ENCODE data around the gene POLR1A. TPM values are rescaled to one million over a fixed set of nuclear protein-coding genes. Genes with fewer than 3 reads are reported as not detected.

POLR1A gene
- 19.0 and 19.1 TPM in 2 replicates for total RNA-seq
- polyA plus RNA-seq: 6.3 and 7.8 TPM in 2 replicates

- Histone ChIP-seq H3K27ac (peak within 1 kb of the TSS; percentile 79), H3K79me2 (peaks cover 86% of the 10 kb centered on the region), H2AFZ (peak within 1 kb of the TSS; percentile 64)
Observed at GRCh38 chr2:86105252-86105968, at the start of gene POLR1A. POLR1A (minus strand) TSS chr2:86105886; CDS start chr2:86105776, 110 bp downstream.

GRCh38 chr2:86150502-86150901, 44.8 kb upstream of the POLR1A start:
- WGBS (ENCODE audit: low lambda C conversion rate, missing lambda C conversion rate): 98% methylated on average over 2 of the region's 2 CpGs
- H3K79me2 ChIP-seq: no peaks in the 10 kb centered on the region
- no peaks in the 10 kb centered on the region for H4K20me1 ChIP-seq (ENCODE audit: insufficient read depth, poor library complexity, severe bottlenecking)
- no peaks in the 10 kb centered on the region for H3K36me3 ChIP-seq (replicated peaks; ENCODE audit: insufficient read depth, low read depth)
- H3K9me3 ChIP-seq (ENCODE audit: low read depth): no peaks in the 10 kb centered on the region
- H2AFZ ChIP-seq: no peak overlapping the region
- H3K4me3 ChIP-seq: no peak overlapping the region
- H3K4me2 ChIP-seq: no peak overlapping the region
- no peaks in the 10 kb centered on the region for H3K9me2 ChIP-seq (replicated peaks; ENCODE audit: insufficient read depth)
- no peak overlapping the region for H3K27ac ChIP-seq
- no peak for TF ChIP-seq EZH2 (IDR thresholded peaks at IDR 0.05; ENCODE audit: borderline replicate concordance)
- no peak for TF ChIP-seq EZH2phosphoT487 (IDR thresholded peaks at IDR 0.05; ENCODE audit: low read depth, severe bottlenecking, unreplicated experiment)
- TF ChIP-seq CTCF (IDR thresholded peaks at IDR 0.05; ENCODE audit: poor library complexity): no peak
- no peak for DNase-seq (ENCODE audit: low spot score)
- no peaks in the 10 kb centered on the region for H3K4me1 ChIP-seq (ENCODE audit: insufficient read depth)
- H3K27me3 ChIP-seq: no peaks in the 10 kb centered on the region

More at GRCh38 chr2:86105252-86105968, at the start of gene POLR1A:
- Histone ChIP-seq H3K9me3 (ENCODE audit: low read depth) (no peaks in the 10 kb centered on the region), H3K4me2 (peak within 1 kb of the TSS; percentile 93), H3K4me3 (peak within 1 kb of the TSS; percentile 64), H4K20me1 (ENCODE audit: insufficient read depth, poor library complexity, severe bottlenecking) (peaks cover 10% of the 10 kb centered on the region), H3K27me3 (no peaks in the 10 kb centered on the region), H3K4me1 (ENCODE audit: insufficient read depth) (peaks cover 19% of the 10 kb centered on the region), H3K36me3 (replicated peaks; ENCODE audit: insufficient read depth, low read depth) (no peaks in the 10 kb centered on the region), H3K9me2 (replicated peaks; ENCODE audit: insufficient read depth) (no peaks in the 10 kb centered on the region)
- TF ChIP-seq EZH2 (IDR thresholded peaks at IDR 0.05; ENCODE audit: borderline replicate concordance) (no peak), EZH2phosphoT487 (IDR thresholded peaks at IDR 0.05; ENCODE audit: low read depth, severe bottlenecking, unreplicated experiment) (no peak), CTCF (IDR thresholded peaks at IDR 0.05; ENCODE audit: poor library complexity) (no peak)
- DNase-seq (ENCODE audit: low spot score): peak; percentile 95
- WGBS (ENCODE audit: low lambda C conversion rate, missing lambda C conversion rate): 2% methylated on average over 38 of the region's 38 CpGs

- no peaks in the 10 kb centered on the region for H4K20me1 ChIP-seq (ENCODE audit: insufficient read depth, poor library complexity, severe bottlenecking)
- H3K4me1 ChIP-seq (ENCODE audit: insufficient read depth): no peaks in the 10 kb centered on the region
- H3K27me3 ChIP-seq: no peaks in the 10 kb centered on the region
- DNase-seq (ENCODE audit: low spot score): no peak
- no peak overlapping the region for H3K27ac ChIP-seq
- H3K79me2 ChIP-seq: no peaks in the 10 kb centered on the region
- H3K9me3 ChIP-seq (ENCODE audit: low read depth): no peaks in the 10 kb centered on the region
- H2AFZ ChIP-seq: no peak overlapping the region
- no peaks in the 10 kb centered on the region for H3K9me2 ChIP-seq (replicated peaks; ENCODE audit: insufficient read depth)
- H3K4me3 ChIP-seq: no peak overlapping the region
- no peak for TF ChIP-seq EZH2phosphoT487 (IDR thresholded peaks at IDR 0.05; ENCODE audit: low read depth, severe bottlenecking, unreplicated experiment)
- TF ChIP-seq EZH2 (IDR thresholded peaks at IDR 0.05; ENCODE audit: borderline replicate concordance): no peak
- TF ChIP-seq CTCF (IDR thresholded peaks at IDR 0.05; ENCODE audit: poor library complexity): no peak
- no peaks in the 10 kb centered on the region for H3K36me3 ChIP-seq (replicated peaks; ENCODE audit: insufficient read depth, low read depth)
- 97% methylated on average over 2 of the region's 2 CpGs for WGBS (ENCODE audit: low lambda C conversion rate, missing lambda C conversion rate)
- H3K4me2 ChIP-seq: no peak overlapping the region
Observed at GRCh38 chr2:86147793-86148192, 42.1 kb upstream of the POLR1A start.
